K562 (cell line): ENCODE data around the gene C1orf21. TPM values are rescaled to one million over a fixed set of nuclear protein-coding genes. Genes with fewer than 3 reads are reported as not detected.

Experiments used
- ATAC-seq: fragments of 200-7000 bp; cut with Tn5 transposase; 3 replicates; pipeline ENCODE4 v1.9.1; 2020; ENCODE audit warnings: moderate library complexity
- BruUV-seq: library from RNA; stranded (reverse); fragments of 400-500 nt; replicated peaks from 2 replicates; lab custom pipeline; 2021; lab: Mats Ljungman, UMichigan
- CTCF ChIA-PET: fragments of 300-600 bp; formaldehyde crosslinking; extraction: SDS; loops from one replicate; lab custom pipeline; 2021; ENCODE audit warnings: low intra/inter-chr PET ratio; lab: Yijun Ruan, JAX
- POLR2A ChIA-PET: fragments of 300-600, 350-650 bp; sonication (Branson Sonifier 250); formaldehyde crosslinking; extraction: SDS; loops from one replicate; lab custom pipeline; 2021; ENCODE audit warnings: antibody characterized with exemption, inconsistent platforms; lab: Yijun Ruan, JAX
- DNase-seq, 4 experiments: peaks; one replicate each; pipeline versions ENCODE4 v3.0.0 to v3.0.0-alpha.2; 2011 to 2018; ENCODE audit warnings: low spot score in 3 of 4, mixed read lengths in 3 of 4; ENCODE audit errors: extremely low read depth in 1 of 4
- FAIRE-seq: peaks from 2 replicates; lab custom pipeline; 2011; peaks lifted over from hg19 to GRCh38; lab: Jason Lieb, UNC
- H2AFZ ChIP-seq: 2 replicates; pipeline ENCODE4 v1.6.0; 2011; ENCODE audit warnings: low read depth, low read length, control low read depth, inconsistent platforms
- H3K27ac ChIP-seq: fragments of 200-600 bp; 3 replicates; pipeline ENCODE4 v1.8.0; 2011; ENCODE audit warnings: low read depth, mild to moderate bottlenecking, control low read depth, inconsistent platforms, low read length, moderate library complexity, mixed read lengths; ENCODE audit errors: extremely low read depth
- H3K27me3 ChIP-seq, 2 experiments: fragments of 300-600 bp in 1 of 2; 2 replicates in 1 of 2; 3 replicates in 1 of 2; pipeline versions ENCODE4 v1.6.0 to v1.8.0; 2011; ENCODE audit warnings: inconsistent platforms in 2 of 2, low read length in 2 of 2, mild to moderate bottlenecking in 1 of 2, mixed read lengths in 1 of 2, moderate library complexity in 1 of 2; ENCODE audit not compliant: control insufficient read depth in 2 of 2, insufficient read depth in 2 of 2
- H3K36me3 ChIP-seq: fragments of 300-600 bp; 3 replicates; pipeline ENCODE4 v1.8.0; 2011; ENCODE audit warnings: mild to moderate bottlenecking, low read length, inconsistent platforms; ENCODE audit not compliant: control insufficient read depth, insufficient read depth
- H3K4me1 ChIP-seq, 2 experiments: fragments of 200-600 bp in 1 of 2; replicated peaks in 1 of 2; 2 replicates in 1 of 2; 3 replicates in 1 of 2; pipeline versions ENCODE4 v1.5.1 to v1.8.0; 2011; ENCODE audit warnings: inconsistent platforms in 2 of 2, low read length in 2 of 2, mild to moderate bottlenecking in 1 of 2, mixed read lengths in 1 of 2, moderate library complexity in 1 of 2; ENCODE audit not compliant: control insufficient read depth in 2 of 2, insufficient read depth in 2 of 2
- H3K4me2 ChIP-seq: 2 replicates; pipeline ENCODE4 v1.6.1; 2011; ENCODE audit warnings: low read length, control low read depth, inconsistent platforms, mixed read lengths; ENCODE audit not compliant: insufficient read depth
- H3K4me3 ChIP-seq: fragments of 200-600 bp; sonication (generic), shearing (Covaris generic); 2 replicates; pipeline ENCODE4 v1.5.1; 2016; ENCODE audit warnings: control low read depth, inconsistent platforms
- H3K79me2 ChIP-seq: fragments of 200-600 bp; 3 replicates; pipeline ENCODE4 v1.8.0; 2011; ENCODE audit warnings: low read length, inconsistent platforms; ENCODE audit not compliant: control insufficient read depth, insufficient read depth
- H3K9ac ChIP-seq, 2 experiments: 2 replicates each; pipeline versions ENCODE4 v1.6.0 to v1.6.1; 2011; ENCODE audit warnings: low read depth in 2 of 2, low read length in 2 of 2, control low read depth in 1 of 2, inconsistent platforms in 1 of 2, mild to moderate bottlenecking in 1 of 2, mixed read lengths in 1 of 2; ENCODE audit not compliant: insufficient read depth in 1 of 2
- H3K9me1 ChIP-seq: one replicate; pipeline ENCODE4 v1.6.0; 2011; ENCODE audit warnings: inconsistent platforms, mild to moderate bottlenecking, low read length, moderate library complexity; ENCODE audit not compliant: control insufficient read depth, insufficient read depth
- H3K9me3 ChIP-seq: replicated peaks from 2 replicates; pipeline ENCODE4 v1.5.1; 2011; ENCODE audit warnings: low read depth, low read length, inconsistent platforms; ENCODE audit not compliant: control insufficient read depth, insufficient read depth
- H4K20me1 ChIP-seq: replicated peaks from 2 replicates; pipeline ENCODE4 v1.6.1; 2011; ENCODE audit warnings: low read length, inconsistent platforms, mixed read lengths; ENCODE audit not compliant: control insufficient read depth, insufficient read depth
- ATF6 ChIP-seq: sonication (generic); formaldehyde crosslinking; IDR thresholded peaks from 2 replicates; pipeline ENCODE4 v1.4.0; 2020; ENCODE audit warnings: mild to moderate bottlenecking, missing genetic modification reagents
- BACH1 ChIP-seq: fragments of 200-800 bp; sonication (Bioruptor generic); IDR thresholded peaks from 2 replicates; pipeline ENCODE4 v1.6.1; 2016; ENCODE audit warnings: missing genetic modification characterization, missing compliant biosample characterization
- CGGBP1 ChIP-seq: fragments of 250-450 bp; sonication (Bioruptor Pico); IDR thresholded peaks from 2 replicates; pipeline ENCODE4 v1.9.0; 2021; ENCODE audit warnings: mild to moderate bottlenecking
- CREB1 ChIP-seq, 2 experiments: sonication (generic) in 1 of 2; formaldehyde crosslinking in 1 of 2; IDR thresholded peaks; 2 replicates each; pipeline versions ENCODE4 v1.6.1 to v1.8.0; 2012 to 2022; ENCODE audit warnings: inconsistent platforms in 1 of 2, mild to moderate bottlenecking in 1 of 2, missing genetic modification reagents in 1 of 2, moderate library complexity in 1 of 2
- DMBX1 ChIP-seq: fragments of 250-450 bp; sonication (Bioruptor Pico); IDR thresholded peaks from 2 replicates; pipeline ENCODE4 v1.8.0; 2022; ENCODE audit warnings: inconsistent platforms, mild to moderate bottlenecking, moderate library complexity, borderline replicate concordance
- HDAC1 ChIP-seq, 2 experiments: fragments of 450-650 bp; IDR thresholded peaks; 2 replicates each; pipeline ENCODE4 v1.6.1; 2016 to 2017; ENCODE audit warnings: inconsistent platforms in 1 of 2, mild to moderate bottlenecking in 1 of 2, moderate library complexity in 1 of 2
- HNRNPK ChIP-seq: fragments of 200-400 bp; formaldehyde crosslinking; IDR thresholded peaks from one replicate; pipeline ENCODE4 v1.6.1; 2018; ENCODE audit warnings: mild to moderate bottlenecking, low read depth, low read length; ENCODE audit not compliant: poor library complexity, severe bottlenecking
- KDM1A ChIP-seq, 2 experiments: fragments of 450-650 bp; IDR thresholded peaks; 2 replicates each; pipeline ENCODE4 v1.6.1; 2016; ENCODE audit warnings: mild to moderate bottlenecking in 2 of 2
- NFXL1 ChIP-seq: fragments of 450-650 bp; formaldehyde crosslinking; IDR thresholded peaks from 2 replicates; pipeline ENCODE4 v1.4.0; 2021; ENCODE audit warnings: mild to moderate bottlenecking
- SP2 ChIP-seq: IDR thresholded peaks from 2 replicates; pipeline ENCODE4 v1.6.1; 2011; ENCODE audit warnings: mild to moderate bottlenecking, low read depth, low read length, moderate library complexity; ENCODE audit not compliant: poor library complexity, severe bottlenecking; ENCODE audit errors: extremely low read depth
- ZNF12 ChIP-seq: sonication (generic); formaldehyde crosslinking; IDR thresholded peaks from 2 replicates; pipeline ENCODE4 v1.4.0; 2020; ENCODE audit warnings: mild to moderate bottlenecking, missing genetic modification reagents
- ZNF253 ChIP-seq: fragments of 250-450 bp; sonication (Bioruptor Pico); conservative IDR thresholded peaks from 2 replicates; pipeline ENCODE4 v1.6.1; 2021; ENCODE audit warnings: mild to moderate bottlenecking
- WGBS: fragments of 100-300 bp; shearing (Covaris generic); methylation state at CpG from one replicate; pipeline ENCODE4 v1.1.6; 2016; ENCODE audit warnings: low coverage, mixed read lengths; ENCODE audit not compliant: insufficient coverage; ENCODE audit errors: missing lambda C conversion rate; 5-methylcytosine and 5-hydroxymethylcytosine counted together
- in situ Hi-C: fragments of 300-500 bp; cut with MboI; formaldehyde crosslinking; loops from 4 replicates; pipeline ENCODE4 v1.15.0; 2018; ENCODE audit warnings: inconsistent platforms, mixed read lengths
- intact Hi-C: fragments of 100-400 bp; cut with micrococcal nuclease; formaldehyde crosslinking; loops from 2 replicates; pipeline ENCODE4 v1.14.2; 2022
- polyA plus RNA-seq, 8 experiments: library from polyadenylated mRNA; depleted of rRNA in 4 of 8; stranded (reverse) in 5 of 8; unstranded in 3 of 8; fragments of >200 nt; fragmentation: Nextera tagmentation in 2 of 8; fragmentation: Illumina TruSeq in 1 of 8; extraction: Ambion mirVana in 2 of 8; extraction: Trizol in 1 of 8; gene quantifications; 2 replicates each; pipeline versions ENCODE4 v1.2.1 to v1.2.3, GENCODE V29; 2011 to 2014; ENCODE audit warnings: inconsistent platforms in 1 of 8, missing spikeins in 1 of 8
- total RNA-seq, 7 experiments: library from RNA; depleted of rRNA in 6 of 7; stranded (reverse); fragments of >200 nt in 6 of 7; fragmentation: Illumina TruSeq in 2 of 7; extraction: Trizol in 2 of 7; gene quantifications; 2 replicates each; pipeline versions ENCODE4 v1.2.1 to v1.2.3, GENCODE V29; 2011 to 2021; ENCODE audit warnings: low replicate concordance in 1 of 7

The C1orf21 gene
- total and polyA plus RNA-seq, 9 of the 15 experiments (the other 6 are each of a cell fraction or from before 2014, with no cell fraction given) = under 0.01 to 0.31 (median 0.07) TPM

GRCh38 chr1:184380468-184380867 is 6.4 kb upstream of the C1orf21 start:
- no peak for TF ChIP-seq KDM1A (IDR thresholded peaks at IDR 0.05)
- no peak for TF ChIP-seq NFXL1 (CRISPR knock-in tag)
- TF ChIP-seq DMBX1 (CRISPR knock-in tag) = no peak
- no peak for TF ChIP-seq HDAC1 (IDR thresholded peaks at IDR 0.05)
- TF ChIP-seq ZNF12 = no peak
- no peak for TF ChIP-seq CREB1 (IDR thresholded peaks at IDR 0.05)
- no peak for TF ChIP-seq CREB1 (CRISPR knock-in tag; IDR thresholded peaks at IDR 0.05)
- TF ChIP-seq SP2 = no peak
- TF ChIP-seq BACH1 (tag) = no peak
- TF ChIP-seq HNRNPK = no peak
- TF ChIP-seq ATF6 = no peak
- no peak for TF ChIP-seq CGGBP1 (CRISPR knock-in tag)
- TF ChIP-seq ZNF253 (CRISPR knock-in tag) = no peak
- Histone ChIP-seq H3K4me2 (no peak overlapping the region), H3K9ac (no peak overlapping the region), H3K9me1 (no peaks in the 10 kb centered on the region), H3K4me1 (no peaks in the 10 kb centered on the region), H3K27ac (no peak overlapping the region), H3K36me3 (no peaks in the 10 kb centered on the region), H3K9me3 (no peaks in the 10 kb centered on the region), H3K79me2 (no peaks in the 10 kb centered on the region), H4K20me1 (no peaks in the 10 kb centered on the region), H3K4me3 (no peak overlapping the region), H3K27me3 (peaks cover 6 to 10% of the 10 kb centered on the region in 2 experiments; a peak in 4 of 5 replicates), H2AFZ (no peak overlapping the region)
- no TSS peak for BruUV-seq
- 0% methylated on average over 1 of the region's 1 CpG for WGBS
- DNase-seq (no peak), FAIRE-seq (no peak), ATAC-seq (no peak)
- intact Hi-C loops = no loop called here
- in situ Hi-C loops = no loop called here
- CTCF ChIA-PET = no interaction called here
- POLR2A ChIA-PET = no interaction called here
